Lung (tissue), 12 donors: Measurements from ENCODE around the gene CCND1. TPM values are rescaled to one million over a fixed set of nuclear protein-coding genes. Genes with fewer than 3 reads are reported as not detected.
A peak's percentile ranks its signal among the peaks of the same experiment; 100 is the strongest.

ENCODE experiments used
- ATAC-seq: fragments of 200-7000 bp; cut with Tn5 transposase; one replicate; pipeline ENCODE4 v1.9.1; 2020; ENCODE audit warnings: moderate number of reproducible peaks; ENCODE audit not compliant: insufficient read depth, low FRiP score
- DNase-seq, 3 donors: peaks; one replicate each; pipeline ENCODE4 v3.0.0-alpha.2; 2013 to 2017
- H3K27ac ChIP-seq, 2 donors: one replicate each; pipeline ENCODE4 v1.5.1; 2013; ENCODE audit warnings: mild to moderate bottlenecking in 2 of 2, moderate library complexity in 2 of 2, control low read depth in 1 of 2, inconsistent platforms in 1 of 2, low read depth in 1 of 2, low read length in 1 of 2
- H3K27me3 ChIP-seq, 3 donors: one replicate each; pipeline ENCODE4 v1.5.1; 2013; ENCODE audit warnings: low read length in 2 of 3; ENCODE audit not compliant: control insufficient read depth in 3 of 3, insufficient read depth in 3 of 3
- H3K36me3 ChIP-seq, 4 donors: one replicate each; pipeline ENCODE4 v1.5.1; 2013; ENCODE audit warnings: low read length in 4 of 4, mild to moderate bottlenecking in 1 of 4, moderate library complexity in 1 of 4; ENCODE audit not compliant: control insufficient read depth in 4 of 4, insufficient read depth in 4 of 4
- H3K4me1 ChIP-seq, 5 donors: one replicate each; pipeline ENCODE4 v1.5.1; 2013; ENCODE audit warnings: low read length in 5 of 5, mild to moderate bottlenecking in 2 of 5, moderate library complexity in 1 of 5; ENCODE audit not compliant: control insufficient read depth in 5 of 5, insufficient read depth in 5 of 5
- H3K4me3 ChIP-seq: one replicate; pipeline ENCODE4 v1.5.1; 2013; ENCODE audit warnings: mild to moderate bottlenecking, control low read depth, moderate library complexity
- H3K9ac ChIP-seq, 2 donors: one replicate each; pipeline ENCODE4 v1.5.1; 2013; ENCODE audit warnings: low read length in 2 of 2, control low read depth in 1 of 2; ENCODE audit not compliant: insufficient read depth in 1 of 2
- H3K9me3 ChIP-seq, 4 donors: one replicate each; pipeline ENCODE4 v1.5.1; 2013; ENCODE audit warnings: low read length in 3 of 4, mild to moderate bottlenecking in 1 of 4, moderate library complexity in 1 of 4; ENCODE audit not compliant: control insufficient read depth in 4 of 4, insufficient read depth in 3 of 4
- WGBS, 2 donors: extraction: QIAGEN DNeasy Blood & Tissue Kit; methylation state at CpG; one replicate each; pipeline ENCODE4 v1.1.7; 2013; 5-methylcytosine and 5-hydroxymethylcytosine counted together
- polyA plus RNA-seq, 2 donors: library from polyadenylated mRNA; stranded (reverse); fragments of 200-250 nt; gene quantifications; one replicate each; pipeline ENCODE4 v1.2.1, GENCODE V29; 2013
- total RNA-seq, 2 donors: library from RNA; depleted of rRNA in 1 of 2; stranded (reverse); fragments of >200 nt in 1 of 2; gene quantifications; one replicate each; pipeline ENCODE4 v1.2.1, GENCODE V29; 2014 to 2021
- TF ChIP-seq, protein P1 (sequence below): IDR thresholded peaks from 2 replicates; pipeline ENCODE4 v1.5.1; 2012; ENCODE audit warnings: mild to moderate bottlenecking; ENCODE audit errors: control extremely low read depth, extremely low read depth
- donor health status: control.
- donor health status: control.
- donor health status: Bipolar disorder and iron deficiency.
- donor health status: healthy.
- donor health status: DM: yes; HTN: yes; CAD: no.

The CCND1 gene
- total and polyA plus RNA-seq, 4 donors = 32.1 to 190 (median 84.3) TPM

DNA sequence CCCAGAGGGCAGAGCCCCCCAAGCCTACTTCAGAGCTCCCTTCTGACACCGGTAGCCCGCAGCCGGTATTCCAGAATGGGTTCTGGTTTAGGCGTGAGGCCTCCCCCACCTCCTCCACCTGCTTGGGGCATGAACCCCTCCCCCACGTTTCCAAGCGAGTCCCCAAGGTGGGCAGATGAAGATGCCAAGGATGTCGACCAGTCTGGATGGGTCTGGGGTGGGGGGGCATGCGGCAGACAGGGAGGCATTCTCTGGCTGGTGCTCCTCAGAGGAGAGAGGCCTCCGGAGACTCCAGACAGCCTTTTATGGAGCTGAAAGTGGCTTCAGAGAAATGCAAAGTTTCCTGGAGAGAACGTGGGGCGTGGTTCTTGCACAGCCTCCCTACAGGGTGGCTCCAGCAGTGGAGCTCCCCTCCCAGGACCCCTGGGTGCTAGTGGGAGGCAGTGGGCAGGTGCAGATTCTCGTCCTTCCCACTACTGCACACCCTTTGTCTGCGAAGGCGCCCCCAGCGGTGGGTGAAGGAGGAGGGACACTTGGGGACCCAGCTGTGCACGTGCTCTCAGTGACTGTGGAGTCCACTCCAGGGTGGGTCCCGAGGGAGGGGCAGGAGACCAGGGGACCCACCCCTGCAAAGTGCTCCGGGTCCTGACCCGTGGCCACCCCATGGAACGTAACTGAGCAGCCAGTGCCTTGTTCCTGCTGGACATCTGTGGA is 4.2 kb downstream of the CCND1 start:
- Histone ChIP-seq H3K4me1 (peaks cover 0 to 31% (median 13%) of the 10 kb centered on the region in 5 donors), H3K9me3 (no peaks in the 10 kb centered on the region), H3K27ac (peak overlapping the region in 1 of 2 donors; percentile 64), H3K36me3 (peaks cover 0 to 62% (median 24%) of the 10 kb centered on the region in 4 donors), H3K4me3 (no peak overlapping the region), H3K27me3 (no peaks in the 10 kb centered on the region), H3K9ac (no peak overlapping the region)
- WGBS, 2 donors = 82% methylated on average over 20 of the region's 20 CpGs
- TF ChIP-seq, protein P1, sequence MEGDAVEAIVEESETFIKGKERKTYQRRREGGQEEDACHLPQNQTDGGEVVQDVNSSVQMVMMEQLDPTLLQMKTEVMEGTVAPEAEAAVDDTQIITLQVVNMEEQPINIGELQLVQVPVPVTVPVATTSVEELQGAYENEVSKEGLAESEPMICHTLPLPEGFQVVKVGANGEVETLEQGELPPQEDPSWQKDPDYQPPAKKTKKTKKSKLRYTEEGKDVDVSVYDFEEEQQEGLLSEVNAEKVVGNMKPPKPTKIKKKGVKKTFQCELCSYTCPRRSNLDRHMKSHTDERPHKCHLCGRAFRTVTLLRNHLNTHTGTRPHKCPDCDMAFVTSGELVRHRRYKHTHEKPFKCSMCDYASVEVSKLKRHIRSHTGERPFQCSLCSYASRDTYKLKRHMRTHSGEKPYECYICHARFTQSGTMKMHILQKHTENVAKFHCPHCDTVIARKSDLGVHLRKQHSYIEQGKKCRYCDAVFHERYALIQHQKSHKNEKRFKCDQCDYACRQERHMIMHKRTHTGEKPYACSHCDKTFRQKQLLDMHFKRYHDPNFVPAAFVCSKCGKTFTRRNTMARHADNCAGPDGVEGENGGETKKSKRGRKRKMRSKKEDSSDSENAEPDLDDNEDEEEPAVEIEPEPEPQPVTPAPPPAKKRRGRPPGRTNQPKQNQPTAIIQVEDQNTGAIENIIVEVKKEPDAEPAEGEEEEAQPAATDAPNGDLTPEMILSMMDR = no peak
- no peak for ATAC-seq
- peak in 1 of 3 donors; percentile 12 for DNase-seq

DNA sequence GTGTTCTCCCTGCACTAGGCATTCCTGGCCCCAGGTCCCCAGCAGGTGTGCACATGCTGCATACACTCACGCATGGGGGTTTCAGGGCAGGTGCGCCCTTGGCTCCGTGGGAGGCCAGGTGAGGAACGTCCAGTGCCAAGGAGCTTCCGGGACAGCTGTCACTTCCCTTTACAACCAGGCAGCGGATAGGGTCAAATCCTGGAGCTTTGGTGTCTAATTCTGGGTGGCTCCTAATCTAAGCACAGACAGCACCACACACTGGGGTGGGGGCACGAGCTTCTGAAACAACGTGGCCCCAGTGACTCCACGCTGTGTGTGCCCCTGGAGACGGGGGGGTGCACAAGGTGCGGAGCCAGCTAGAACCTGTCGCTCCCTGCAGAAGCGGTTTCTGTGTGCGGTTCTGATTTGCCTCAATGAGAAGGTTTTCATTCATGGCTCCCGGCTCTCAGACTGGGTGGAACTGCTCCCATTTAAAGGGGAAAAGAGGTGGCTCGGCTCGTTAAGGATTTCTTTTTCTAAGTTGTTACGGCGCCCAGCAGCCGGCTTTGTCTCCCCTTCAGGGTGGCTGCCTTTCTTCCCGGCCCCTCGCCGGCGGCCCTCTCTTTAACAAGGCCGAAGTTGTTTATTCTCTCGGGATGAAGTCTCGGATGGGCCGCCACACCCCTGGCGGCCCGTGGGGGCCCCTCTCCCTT is 5.0 kb downstream of the CCND1 start:
- peaks cover 2 to 70% (median 28%) of the 10 kb centered on the region in 4 donors for H3K36me3 ChIP-seq
- 79 to 85% methylated on average over 30 of the region's 30 CpGs for WGBS, 2 donors

DNA sequence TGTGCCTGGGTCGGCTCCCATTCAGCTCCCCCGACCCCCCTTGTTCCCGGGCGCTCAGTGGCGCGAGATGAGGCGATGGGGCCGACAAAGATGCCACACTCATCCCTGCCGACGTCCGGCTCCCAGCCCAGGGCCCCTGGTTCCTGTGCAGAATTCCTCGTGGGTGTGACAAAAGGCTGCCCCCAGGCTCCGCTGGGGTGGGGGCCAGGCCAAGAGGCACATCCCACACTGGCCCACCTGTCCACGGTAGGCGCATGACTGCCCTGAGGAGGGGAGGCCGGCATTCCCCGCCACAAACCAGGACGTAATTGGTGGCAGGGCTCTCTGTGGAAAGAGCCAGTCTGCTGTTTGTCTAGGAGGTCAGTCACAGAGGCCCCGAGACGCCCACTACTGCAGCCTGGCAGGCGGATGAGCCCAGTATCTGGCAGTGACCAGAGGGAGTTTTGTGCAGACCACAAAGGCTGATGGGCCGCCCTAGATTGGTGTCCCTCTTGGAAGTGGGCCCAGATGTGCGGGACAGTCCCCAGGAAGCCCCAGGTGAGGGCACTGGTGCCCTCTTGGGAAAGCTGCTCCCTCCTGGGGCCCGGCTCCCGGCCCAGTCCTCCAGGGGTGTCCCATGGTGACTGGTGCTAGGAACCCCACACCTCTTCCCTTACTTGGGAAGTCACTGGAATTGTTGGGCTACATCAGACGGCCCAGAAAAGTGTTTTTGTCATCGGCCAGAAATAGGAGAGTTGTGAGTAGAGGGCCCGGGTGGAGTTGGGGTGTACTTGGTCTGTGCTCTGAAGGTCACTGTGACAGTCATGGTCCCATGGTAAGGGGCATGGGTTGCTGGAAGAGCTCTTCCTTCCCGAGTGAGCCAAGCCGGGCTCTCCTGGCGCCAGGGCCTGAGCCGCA is 5.8 kb downstream of the CCND1 start:
- Histone ChIP-seq H3K4me3 (no peak overlapping the region), H3K9ac (no peak overlapping the region), H3K4me1 (peaks cover 0 to 29% (median 13%) of the 10 kb centered on the region in 5 donors), H3K27me3 (no peaks in the 10 kb centered on the region), H3K9me3 (no peaks in the 10 kb centered on the region), H3K36me3 (peaks cover 4 to 69% (median 33%) of the 10 kb centered on the region in 4 donors), H3K27ac (peak overlapping the region in 1 of 2 donors; percentile 9)
- peak in 1 of 3 donors; percentile 24 for DNase-seq
- TF ChIP-seq, protein P1 = no peak
- no peak for ATAC-seq
- 84 to 85% methylated on average over 31 to 32 of the region's 32 CpGs for WGBS, 2 donors

More for the DNA sequence above, 5.0 kb downstream of the CCND1 start:
- TF ChIP-seq, protein P1 = no peak
- no peak overlapping the region for H3K27ac ChIP-seq
- ATAC-seq (no peak), DNase-seq (peak in 1 of 3 donors; percentile 22)
- no peak overlapping the region for H3K9ac ChIP-seq
- peaks cover 0 to 29% (median 13%) of the 10 kb centered on the region in 5 donors for H3K4me1 ChIP-seq
- no peak overlapping the region for H3K4me3 ChIP-seq
- H3K9me3 ChIP-seq = no peaks in the 10 kb centered on the region
- no peaks in the 10 kb centered on the region for H3K27me3 ChIP-seq
